ENCODE results near the gene SLC46A1.

SLC46A1 gene

DNA sequence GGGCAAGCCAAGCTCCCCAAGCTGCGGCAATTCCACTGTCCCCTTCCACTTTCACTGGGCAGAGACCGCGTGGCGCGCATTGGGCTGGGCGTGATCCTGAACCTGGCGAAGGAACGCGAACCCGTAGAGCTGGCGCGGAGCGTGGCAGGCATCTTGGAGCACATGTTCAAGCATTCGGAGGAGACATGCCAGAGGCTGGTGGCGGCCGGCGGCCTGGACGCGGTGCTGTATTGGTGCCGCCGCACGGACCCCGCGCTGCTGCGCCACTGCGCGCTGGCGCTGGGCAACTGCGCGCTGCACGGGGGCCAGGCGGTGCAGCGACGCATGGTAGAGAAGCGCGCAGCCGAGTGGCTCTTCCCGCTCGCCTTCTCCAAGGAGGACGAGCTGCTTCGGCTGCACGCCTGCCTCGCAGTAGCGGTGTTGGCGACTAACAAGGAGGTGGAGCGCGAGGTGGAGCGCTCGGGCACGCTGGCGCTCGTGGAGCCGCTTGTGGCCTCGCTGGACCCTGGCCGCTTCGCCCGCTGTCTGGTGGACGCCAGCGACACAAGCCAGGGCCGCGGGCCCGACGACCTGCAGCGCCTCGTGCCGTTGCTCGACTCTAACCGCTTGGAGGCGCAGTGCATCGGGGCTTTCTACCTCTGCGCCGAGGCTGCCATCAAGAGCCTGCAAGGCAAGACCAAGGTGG lies 24.7 kb downstream of the SLC46A1 start:
- DNase-seq (ENCODE audit: low read depth in 2 of 2): no peak

DNA sequence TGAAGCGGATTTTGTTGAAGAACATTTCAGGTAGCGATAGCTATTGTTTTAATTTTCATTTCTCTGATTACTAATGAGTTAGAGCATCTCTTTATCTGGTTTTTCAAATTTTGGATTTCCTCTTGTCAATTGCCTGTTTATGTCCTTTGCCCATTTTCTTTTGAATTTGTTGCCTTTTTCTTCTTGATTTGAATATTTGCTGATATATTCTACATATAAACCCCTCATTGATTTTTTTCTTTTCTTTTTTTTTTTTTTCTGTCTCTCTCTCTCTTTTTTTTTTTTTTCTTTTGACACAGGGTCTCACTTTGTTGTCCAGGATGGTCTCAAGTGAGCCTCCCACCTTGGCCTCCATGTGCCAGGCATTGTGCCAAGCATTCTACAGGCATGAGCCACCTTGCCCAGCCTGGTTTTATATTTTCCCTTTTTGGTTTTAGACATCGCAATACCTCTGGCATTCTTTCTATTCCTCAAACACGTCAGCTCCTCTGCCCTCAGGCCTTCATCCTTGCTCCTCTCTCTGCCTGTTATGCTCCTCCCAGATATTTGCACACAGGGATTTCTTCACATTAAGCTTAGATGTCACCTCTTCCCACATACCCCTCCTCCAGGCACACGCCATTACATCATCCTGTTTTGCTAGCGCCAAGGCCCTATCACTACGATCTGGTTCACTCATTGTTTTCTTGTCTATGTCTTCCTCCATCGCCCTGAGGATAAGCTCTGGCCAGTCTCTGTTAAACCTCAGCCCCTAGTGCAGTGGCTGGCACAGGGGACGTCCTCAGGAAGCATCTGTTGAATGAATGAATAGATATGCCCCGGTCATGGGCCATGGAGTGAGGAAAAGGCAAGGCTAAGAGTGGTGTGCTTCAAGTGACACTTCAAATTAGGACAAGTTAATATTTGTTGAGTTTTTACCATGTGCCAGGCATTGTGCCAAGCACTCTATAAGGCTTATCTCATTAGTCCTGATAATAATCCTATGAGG lies 25.9 kb downstream of the SLC46A1 start:
- no peak for DNase-seq (ENCODE audit: low read depth in 2 of 2)

DNA sequence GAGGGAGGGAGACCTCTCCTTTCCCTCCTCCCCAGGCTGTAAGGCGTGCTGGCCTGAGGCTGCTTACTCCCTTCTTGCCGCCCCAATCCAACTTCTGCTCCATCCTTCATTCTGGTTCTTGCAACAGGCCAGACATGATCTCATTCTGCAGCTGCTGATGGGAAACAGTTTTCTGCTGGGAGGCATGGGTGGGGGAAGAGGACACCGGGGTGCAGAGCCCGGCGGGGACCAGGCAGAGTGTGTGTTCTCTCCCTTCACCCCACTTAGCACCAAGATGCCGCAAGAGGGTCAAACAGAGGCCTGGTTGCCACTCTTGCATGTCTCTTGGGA lies 33.1 kb downstream of the SLC46A1 start:
- no peak for DNase-seq (ENCODE audit: low read depth in 2 of 2)

DNA sequence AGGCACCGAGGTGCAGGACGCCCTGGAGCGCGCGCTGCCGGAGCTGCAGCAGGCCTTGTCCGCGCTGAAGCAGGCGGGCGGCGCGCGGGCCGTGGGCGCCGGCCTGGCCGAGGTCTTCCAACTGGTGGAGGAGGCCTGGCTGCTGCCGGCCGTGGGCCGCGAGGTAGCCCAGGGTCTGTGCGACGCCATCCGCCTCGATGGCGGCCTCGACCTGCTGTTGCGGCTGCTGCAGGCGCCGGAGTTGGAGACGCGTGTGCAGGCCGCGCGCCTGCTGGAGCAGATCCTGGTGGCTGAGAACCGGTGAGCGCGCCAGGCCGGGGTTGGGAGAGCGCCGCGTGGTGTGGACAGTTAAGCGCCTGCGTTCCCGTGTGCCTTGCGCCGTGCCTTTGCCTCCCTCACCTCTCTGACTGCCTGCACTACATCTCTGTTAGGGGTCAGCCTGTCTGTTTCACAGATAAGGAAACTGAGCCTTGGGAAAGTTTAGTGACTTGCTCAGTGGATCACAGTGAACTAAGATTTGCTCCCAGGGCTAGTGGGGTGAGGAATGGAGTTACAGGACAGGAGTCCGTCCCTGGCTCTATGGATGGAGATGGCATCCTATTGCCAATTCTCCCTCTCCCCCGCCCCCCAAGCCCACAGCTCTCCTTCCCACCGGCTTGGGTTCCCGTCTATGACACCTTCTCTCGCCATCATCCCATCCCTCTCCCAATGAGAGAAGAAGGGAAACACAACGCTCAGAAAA lies 33.6 kb downstream of the SLC46A1 start:
- DNase-seq (ENCODE audit: low read depth in 2 of 2): no peak

DNA sequence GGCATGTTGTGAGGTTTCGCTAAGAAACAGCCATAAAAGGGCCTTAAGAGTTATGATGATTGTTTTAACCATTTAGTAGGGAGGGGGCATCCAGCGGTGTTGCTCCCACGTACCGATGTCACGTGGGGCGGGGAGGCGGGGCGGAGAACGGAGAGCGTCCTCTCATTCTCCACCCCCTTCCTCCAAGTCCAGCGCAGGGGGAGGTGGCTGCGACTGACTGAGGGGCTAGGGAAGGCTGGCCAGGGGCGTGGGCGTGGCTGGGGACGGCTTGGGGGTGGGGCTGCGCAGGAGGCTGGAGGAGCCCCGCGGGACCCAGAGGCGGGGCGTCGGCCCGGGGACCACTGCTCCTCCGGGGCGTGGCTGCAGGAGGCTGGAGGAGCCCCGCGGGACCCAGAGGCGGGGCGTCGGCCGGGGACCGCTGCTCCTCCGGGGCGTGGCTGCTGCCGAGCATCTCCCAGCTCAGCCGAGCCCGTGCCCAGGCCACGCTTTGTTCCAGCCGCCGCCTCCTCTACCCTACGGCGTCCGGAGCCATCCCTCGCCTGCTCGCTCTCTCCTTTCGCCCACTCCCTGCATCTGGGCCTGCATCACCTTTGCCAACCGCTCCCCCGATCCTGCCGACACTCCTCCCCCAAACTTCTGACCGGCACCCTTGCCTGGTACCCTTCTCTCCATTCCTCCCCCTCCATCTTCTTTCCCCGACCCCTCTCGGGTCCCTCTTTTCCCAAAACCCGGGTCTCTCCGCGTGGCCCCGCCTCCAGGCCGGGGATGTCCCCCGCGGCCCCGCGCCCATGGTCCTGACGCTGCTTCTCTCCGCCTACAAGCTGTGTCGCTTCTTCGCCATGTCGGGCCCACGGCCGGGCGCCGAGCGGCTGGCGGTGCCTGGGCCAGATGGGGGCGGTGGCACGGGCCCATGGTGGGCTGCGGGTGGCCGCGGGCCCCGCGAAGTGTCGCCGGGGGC lies 34.5 kb downstream of the SLC46A1 start, which contains the start of gene SARM1:
TSS of gene SARM1 (plus strand) at position 450 of the 958 bp plus-strand sequence. CDS start at position 789, 339 bp downstream.
- DNase-seq (ENCODE audit: low read depth in 2 of 2): peak; percentile 70 to 80

DNA sequence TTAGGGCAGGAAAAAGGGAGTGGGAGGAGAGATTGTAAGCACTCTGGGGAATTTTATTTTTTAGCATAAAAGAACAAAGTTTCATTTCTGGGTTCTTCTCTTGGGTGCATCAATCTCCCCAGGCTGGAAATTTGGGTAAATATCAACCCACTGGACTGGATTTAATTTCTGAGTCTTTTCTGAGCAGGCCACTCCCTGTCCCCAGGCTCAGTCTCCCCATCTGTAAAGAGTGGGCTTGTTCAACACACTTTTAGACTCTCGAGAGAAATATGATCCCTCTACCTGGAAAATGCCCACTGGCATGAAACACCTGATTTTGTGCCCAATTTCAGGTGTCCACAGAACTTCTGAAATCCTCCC lies 35.3 kb downstream of the SLC46A1 start:
- no peak for DNase-seq (ENCODE audit: low read depth in 2 of 2)

DNA sequence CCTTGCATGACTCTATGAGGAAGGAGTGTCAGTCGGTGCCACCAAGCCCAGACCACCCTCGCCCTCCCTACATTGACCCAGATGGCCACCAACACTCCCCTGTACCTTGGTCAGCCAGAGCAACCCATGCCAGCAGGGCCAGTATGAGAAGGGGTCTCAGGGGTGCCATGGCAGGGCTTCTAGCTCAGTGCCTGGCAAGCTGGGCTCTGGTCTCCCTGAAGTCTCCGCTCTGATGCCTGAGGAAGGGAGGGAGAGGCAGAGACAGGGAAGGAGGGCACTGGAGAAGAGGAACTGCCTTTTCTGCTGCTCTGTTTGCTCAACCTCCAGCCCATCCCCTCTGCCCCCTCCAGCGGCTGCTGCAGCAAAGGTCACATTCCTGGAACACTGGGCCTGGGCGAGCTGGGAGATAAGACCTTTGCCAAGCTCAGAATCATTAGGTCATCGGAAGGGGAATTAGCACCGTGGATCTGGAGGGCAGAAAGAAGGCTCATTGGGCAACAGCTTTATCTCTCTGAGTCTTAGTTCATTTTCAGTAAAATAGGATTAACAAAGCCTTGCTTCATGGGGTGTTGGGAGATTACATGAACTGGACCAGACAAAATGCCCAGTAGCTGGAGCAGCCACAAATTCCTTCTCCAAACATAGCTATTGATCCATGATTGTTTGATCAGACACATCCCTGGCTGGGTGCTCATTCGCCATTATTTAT lies 35.8 kb downstream of the SLC46A1 start, which contains the start of gene VTN:
TSS of gene VTN (minus strand) at position 273 of the 709 bp plus-strand sequence. CDS start at position 169, 104 bp downstream.
- no peak for DNase-seq (ENCODE audit: low read depth in 2 of 2)

DNA sequence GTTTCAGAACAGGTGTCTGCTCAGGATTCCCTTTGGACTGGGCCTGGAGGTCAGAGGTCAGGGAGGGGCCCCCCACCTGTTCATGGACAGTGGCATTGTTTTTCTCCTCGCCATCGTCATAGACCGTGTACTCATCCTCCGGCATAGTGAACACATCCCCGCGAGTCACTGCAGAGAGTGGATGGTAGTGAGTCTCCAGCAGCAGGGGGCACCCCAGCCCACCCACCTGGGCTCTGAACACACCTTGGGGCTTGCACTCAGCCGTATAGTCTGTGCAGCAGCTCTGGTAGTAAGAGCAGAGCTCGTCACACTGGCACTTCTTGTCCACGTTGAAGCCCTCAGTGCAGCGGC lies 36.4 kb downstream of the SLC46A1 start:
- no peak for DNase-seq (ENCODE audit: low read depth in 2 of 2)

DNA sequence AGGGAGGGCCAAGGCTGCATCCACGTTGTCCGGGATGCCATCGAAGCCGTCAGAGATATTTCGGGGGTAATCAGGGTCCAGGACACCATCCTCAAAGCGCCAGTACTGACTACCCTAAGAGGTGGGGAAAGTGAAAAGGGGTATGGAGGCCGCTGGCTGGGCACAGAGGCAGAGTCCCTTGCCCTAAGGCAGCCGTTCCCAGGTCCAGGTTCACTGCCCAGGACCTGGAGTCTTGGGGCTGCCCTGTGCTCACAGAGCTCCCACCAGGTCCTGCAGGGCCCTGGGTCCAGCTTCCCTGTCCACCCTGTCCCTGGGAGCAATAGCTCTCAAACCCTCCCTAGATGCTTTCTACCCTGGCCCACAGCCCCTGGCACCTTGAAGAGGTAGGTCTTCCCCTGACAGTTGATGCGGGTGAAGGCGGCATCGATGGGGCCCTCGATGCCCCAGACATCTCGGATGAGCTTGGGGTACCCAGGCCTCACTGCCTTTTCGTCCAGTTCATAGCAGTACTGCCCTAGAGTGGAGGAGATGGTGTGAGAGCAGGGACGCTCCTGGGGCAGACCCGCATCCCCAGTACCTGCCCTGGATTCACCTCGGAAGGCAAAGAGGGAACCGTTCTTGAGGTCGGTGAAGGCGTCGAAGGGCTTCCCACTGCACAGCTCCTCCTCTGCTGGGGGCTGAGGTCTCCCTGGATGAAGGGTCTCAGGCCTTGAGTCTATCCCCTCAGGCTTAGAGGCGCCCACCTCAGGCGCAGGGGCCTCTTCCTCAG lies 36.9 kb downstream of the SLC46A1 start:
- no peak for DNase-seq (ENCODE audit: low read depth in 2 of 2)

DNA sequence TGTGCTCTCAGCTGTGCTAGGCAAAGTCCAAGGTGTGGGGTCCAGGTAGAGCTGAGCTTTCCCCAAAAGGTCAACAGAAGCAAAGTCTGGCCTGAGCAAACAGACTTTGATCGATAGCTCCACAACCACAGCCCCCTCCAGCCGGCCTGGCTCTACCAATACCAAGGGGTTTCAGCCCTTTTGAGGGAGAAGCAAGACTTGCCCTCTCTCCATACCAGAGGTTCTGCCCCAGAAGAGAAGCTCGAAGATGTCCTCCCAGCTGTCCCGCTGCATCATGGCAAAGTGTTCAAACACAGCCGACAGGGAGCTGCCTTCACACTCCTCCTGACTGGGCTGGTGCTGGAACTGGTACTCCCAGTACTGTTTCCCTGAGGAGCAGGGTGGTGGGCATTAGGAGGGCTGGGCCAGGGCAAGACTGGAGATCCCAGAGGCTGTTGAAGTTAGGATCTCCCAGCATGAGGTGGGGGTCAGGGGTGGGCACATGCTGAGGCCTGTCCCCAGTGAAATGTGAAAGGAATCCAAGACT lies 37.6 kb downstream of the SLC46A1 start:
- DNase-seq (ENCODE audit: low read depth in 2 of 2): no peak

DNA sequence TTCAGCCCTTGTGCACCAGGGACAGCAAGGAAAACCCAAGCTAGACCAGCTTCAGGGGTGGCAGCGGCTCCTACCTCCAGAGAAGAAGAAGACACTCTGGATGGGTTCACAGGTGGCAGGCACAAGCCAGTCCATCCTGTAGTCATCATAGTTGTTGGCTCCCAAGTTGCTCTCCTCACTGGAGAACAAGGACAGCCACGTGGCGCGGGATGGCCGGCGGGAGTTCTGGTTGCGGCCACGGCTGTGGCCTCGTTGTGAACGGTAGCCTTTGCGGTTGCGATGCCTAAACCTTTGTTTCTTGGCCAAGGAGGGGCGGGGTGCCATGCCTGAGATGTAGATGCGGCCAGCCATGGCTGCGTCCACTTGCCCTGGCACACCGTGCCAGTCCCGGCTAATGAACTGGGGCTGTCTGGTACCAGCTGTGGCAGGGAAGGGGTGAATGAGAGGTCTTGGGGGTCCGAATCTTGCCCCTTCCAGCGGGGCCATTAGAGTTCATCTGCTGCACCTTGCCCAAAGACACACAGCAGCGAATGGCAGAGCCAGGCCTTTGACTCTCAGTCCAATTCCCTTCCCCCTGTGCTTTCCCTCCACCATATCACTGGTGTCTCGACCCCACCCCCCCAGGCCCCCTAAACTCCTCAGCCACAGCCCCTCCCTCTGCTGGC lies 38.2 kb downstream of the SLC46A1 start:
- DNase-seq (ENCODE audit: low read depth in 2 of 2): no peak

DNA sequence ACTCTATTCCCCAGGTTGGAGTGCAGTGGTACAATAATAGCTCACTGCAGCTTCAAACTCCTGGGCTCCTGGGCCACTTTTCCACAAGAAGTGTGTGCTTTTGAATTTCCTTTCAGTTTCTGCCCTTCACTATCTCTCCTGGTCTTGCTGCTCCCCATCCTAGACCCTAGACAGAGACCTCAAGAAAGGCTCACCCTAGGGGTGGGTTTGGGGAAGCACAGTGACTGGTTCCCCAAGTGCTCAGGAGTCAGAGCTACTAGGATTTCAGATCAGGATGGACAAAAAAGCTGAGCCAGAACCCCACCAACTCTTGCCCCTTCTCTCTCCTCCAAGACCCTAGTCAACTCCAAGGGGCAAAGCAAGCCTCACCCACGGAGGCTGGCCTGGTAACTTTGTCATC lies 39.4 kb downstream of the SLC46A1 start:
- DNase-seq (ENCODE audit: low read depth in 2 of 2): no peak

DNA sequence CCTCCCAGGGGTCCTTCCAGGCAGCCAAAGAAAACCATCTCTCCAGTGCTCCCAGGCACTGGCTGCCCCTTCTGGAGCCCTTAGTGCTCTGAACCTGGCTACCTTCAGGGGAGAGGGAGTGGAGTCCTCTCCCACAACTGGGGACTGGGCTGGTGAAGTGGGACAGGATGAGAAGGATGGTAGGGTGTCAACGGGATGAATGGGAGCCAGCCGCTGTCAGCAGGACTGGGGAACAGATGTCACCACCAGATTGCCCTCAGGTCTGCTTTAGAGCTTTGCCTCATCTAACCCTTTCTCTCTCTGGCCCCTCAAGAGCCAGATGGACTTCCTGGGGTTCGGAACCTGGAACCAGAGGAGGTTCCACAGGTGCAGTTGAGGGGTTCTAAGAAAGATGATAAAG lies 40.5 kb downstream of the SLC46A1 start:
- DNase-seq (ENCODE audit: low read depth in 2 of 2): no peak

DNA sequence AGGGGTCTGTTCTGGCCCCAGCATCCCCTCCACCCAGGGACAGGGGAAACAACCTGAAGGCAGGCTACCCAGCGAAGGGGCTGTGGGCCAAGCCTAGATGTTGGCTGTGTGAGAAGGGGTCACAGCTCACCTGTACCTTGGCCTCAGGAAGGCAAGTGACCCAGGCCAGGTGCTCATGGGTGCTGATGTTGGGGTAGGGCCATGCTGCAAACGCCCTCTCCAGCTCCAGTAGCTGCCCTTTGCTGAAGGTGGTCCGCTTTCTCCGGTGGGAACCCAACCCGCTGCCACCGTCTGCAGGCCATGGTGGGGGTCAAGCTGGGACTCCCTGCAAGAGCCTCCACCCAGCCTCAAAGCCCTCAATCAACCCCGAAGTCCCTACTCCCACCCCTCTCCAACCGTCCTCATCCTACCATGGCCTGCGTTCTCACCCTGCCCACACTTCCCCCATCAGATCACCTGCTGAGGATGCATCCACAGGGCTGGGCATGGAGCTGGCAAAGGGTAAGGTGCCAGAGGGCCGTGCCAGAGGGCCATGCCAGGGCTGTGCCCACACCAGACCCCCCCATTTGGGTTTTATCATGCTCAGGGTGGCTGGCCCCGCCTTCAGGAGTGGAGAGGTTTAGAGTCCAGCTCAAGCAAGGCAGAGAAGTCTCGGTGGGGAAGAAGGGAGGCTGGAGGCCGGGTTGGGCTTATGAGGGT lies 41.2 kb downstream of the SLC46A1 start, which contains the start of gene SEBOX:
TSS of gene SEBOX (minus strand) at position 535 of the 699 bp plus-strand sequence. CDS start at position 487, 48 bp downstream.
- no peak for DNase-seq (ENCODE audit: low read depth in 2 of 2)

DNA sequence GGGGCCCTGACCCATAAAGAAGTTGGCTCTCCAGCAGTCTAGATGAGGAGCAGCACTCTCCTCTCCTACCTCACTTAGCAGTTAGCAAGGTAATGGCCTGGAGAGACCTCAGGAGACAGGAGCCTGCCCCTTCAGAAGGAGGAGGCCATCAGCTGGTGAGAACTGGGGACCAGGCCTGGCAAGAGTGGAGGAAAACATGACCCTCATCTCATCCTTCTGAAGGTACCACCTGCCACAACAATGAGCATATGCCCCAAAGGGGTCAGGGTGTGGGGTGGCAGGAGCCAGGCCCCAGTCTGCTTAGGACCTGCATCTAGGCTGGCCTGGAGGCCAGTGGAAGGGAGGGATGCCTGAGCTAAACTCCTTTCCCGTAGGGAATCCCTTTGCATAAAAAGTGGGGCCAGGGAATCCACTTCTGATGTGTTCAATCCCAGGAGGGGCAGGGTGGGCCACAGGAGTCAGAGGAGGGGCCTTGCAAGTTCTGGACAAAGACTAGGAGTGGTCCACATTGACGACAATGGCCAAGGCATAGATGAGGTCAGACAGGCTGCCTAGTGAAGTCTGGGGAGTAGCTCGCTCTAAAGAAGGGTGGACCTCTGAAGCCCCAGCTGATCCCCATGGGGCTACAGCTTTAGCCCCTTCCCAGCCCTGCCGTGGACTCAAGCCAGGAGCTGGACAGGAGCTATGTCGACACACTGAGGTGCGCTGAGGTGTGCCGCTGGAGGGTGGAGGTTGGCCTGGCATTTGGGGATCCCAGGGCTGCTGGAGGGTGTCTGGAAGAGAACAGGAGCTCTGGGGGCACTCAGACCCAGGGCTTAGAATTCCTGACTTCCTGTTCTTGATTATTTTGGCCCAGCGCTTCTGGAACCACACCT lies 42.0 kb downstream of the SLC46A1 start:
- no peak for DNase-seq (ENCODE audit: low read depth in 2 of 2)

DNA sequence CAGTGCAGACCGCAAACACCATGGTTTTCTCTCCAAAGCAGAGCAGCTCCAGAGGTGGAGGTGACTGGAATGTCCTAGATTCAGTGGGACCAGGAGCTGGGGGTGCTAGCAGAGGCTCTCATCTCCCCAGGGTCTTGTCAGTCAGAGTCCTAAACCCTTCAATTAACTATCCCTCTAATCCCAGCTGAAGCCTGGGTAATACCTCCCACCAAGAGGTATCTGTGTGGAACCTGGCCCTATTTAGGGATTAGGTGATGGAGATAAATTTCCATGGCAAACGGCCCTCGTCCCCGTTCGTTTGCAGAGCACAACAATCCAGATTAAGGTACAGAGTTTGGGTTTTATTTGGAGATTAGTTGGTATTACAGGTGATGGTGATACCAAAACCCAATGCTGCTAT lies 42.8 kb downstream of the SLC46A1 start:
- DNase-seq (ENCODE audit: low read depth in 2 of 2): no peak

DNA sequence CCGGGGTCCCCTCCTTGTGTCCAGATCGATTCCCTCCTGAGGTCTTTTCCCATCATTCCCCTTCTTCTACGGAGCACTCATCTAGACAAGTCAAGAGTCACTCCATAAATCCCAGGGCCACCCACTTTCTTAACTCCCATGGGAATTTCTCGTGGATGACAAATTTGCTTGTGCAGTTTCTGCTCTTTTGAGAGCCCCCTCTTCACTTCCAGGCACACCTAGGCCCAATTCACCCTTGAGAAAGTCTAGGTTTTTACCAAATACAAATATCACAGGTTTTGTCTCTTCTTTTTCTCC lies 48.2 kb downstream of the SLC46A1 start:
- DNase-seq (ENCODE audit: low read depth in 2 of 2): no peak
